IMR-90 (cell line): ENCODE measurements around the gene CTSV. TPM values are rescaled to one million over a fixed set of nuclear protein-coding genes. Genes with fewer than 3 reads are reported as not detected.
"Not testable (repeated sequence)": the region's sequence is repeated elsewhere in the genome, so short reads cannot be mapped to it uniquely, and the experiment has no call there.

ENCODE experiments used
- ATAC-seq: fragments of 200-7000 bp; cut with Tn5 transposase; 2 replicates; pipeline ENCODE4 v1.9.1; 2020; ENCODE audit warnings: low read depth, mild to moderate bottlenecking, moderate library complexity
- BruUV-seq: library from RNA; stranded (reverse); fragments of 400-500 nt; replicated peaks from 2 replicates; lab custom pipeline; 2021; lab: Mats Ljungman, UMichigan
- CTCF ChIA-PET: fragments of 300-600 bp; formaldehyde crosslinking; extraction: SDS; loops from one replicate; lab custom pipeline; 2021; ENCODE audit warnings: antibody characterized with exemption; lab: Yijun Ruan, JAX
- POLR2A ChIA-PET: fragments of 300-600 bp; sonication (Branson Sonifier 250); formaldehyde crosslinking; loops from one replicate; lab custom pipeline; 2022; ENCODE audit warnings: antibody characterized with exemption; ENCODE audit not compliant: unreplicated experiment; lab: Charles Lee
- DNase-seq: peaks from one replicate; pipeline ENCODE4 v3.0.0; 2013
- H2AFZ ChIP-seq: replicated peaks from 2 replicates; pipeline ENCODE3; 2013; ENCODE audit warnings: low read length, mild to moderate bottlenecking; ENCODE audit not compliant: poor library complexity
- H2AK5ac ChIP-seq: 2 replicates; pipeline ENCODE4 v1.6.1; 2013; ENCODE audit warnings: low read depth, low read length, inconsistent platforms
- H2AK9ac ChIP-seq: replicated peaks from 2 replicates; pipeline ENCODE3; 2013; ENCODE audit warnings: mild to moderate bottlenecking, low read depth, low read length, moderate library complexity; ENCODE audit not compliant: poor library complexity
- H2BK120ac ChIP-seq: 2 replicates; pipeline ENCODE4 v1.6.1; 2013; ENCODE audit warnings: low read depth, low read length, inconsistent platforms
- H2BK15ac ChIP-seq: 3 replicates; pipeline ENCODE4 v1.6.1; 2013; ENCODE audit warnings: low read depth, low read length, inconsistent platforms
- H2BK20ac ChIP-seq: 2 replicates; pipeline ENCODE4 v1.6.1; 2013; ENCODE audit warnings: low read depth, mild to moderate bottlenecking, inconsistent platforms, low read length, moderate library complexity
- H2BK5ac ChIP-seq: 2 replicates; pipeline ENCODE4 v1.6.1; 2013; ENCODE audit warnings: mild to moderate bottlenecking, low read depth, low read length, inconsistent platforms; ENCODE audit not compliant: poor library complexity, severe bottlenecking
- H3K14ac ChIP-seq: replicated peaks from 2 replicates; pipeline ENCODE4 v1.6.1; 2013; ENCODE audit warnings: low read depth, low read length, inconsistent platforms
- H3K18ac ChIP-seq: 2 replicates; pipeline ENCODE4 v1.6.1; 2013; ENCODE audit warnings: low read depth, low read length, control low read depth
- H3K23ac ChIP-seq: 2 replicates; pipeline ENCODE4 v1.6.1; 2013; ENCODE audit warnings: low read depth, low read length, inconsistent platforms
- H3K27ac ChIP-seq: 2 replicates; pipeline ENCODE4 v1.5.1; 2013; ENCODE audit warnings: mild to moderate bottlenecking, control low read depth, low read length; ENCODE audit not compliant: insufficient read depth
- H3K27me3 ChIP-seq: 2 replicates; pipeline ENCODE4 v1.6.1; 2013; ENCODE audit warnings: low read length; ENCODE audit not compliant: control insufficient read depth, insufficient read depth
- H3K36me3 ChIP-seq: 2 replicates; pipeline ENCODE4 v1.6.1; 2013; ENCODE audit warnings: low read length, mixed read lengths; ENCODE audit not compliant: control insufficient read depth, insufficient read depth
- H3K4ac ChIP-seq: 2 replicates; pipeline ENCODE4 v1.6.1; 2013; ENCODE audit warnings: low read depth, low read length, inconsistent platforms
- H3K4me1 ChIP-seq: 2 replicates; pipeline ENCODE4 v1.6.1; 2013; ENCODE audit warnings: low read length, mixed read lengths; ENCODE audit not compliant: control insufficient read depth, insufficient read depth
- H3K4me2 ChIP-seq: 2 replicates; pipeline ENCODE4 v1.6.1; 2013; ENCODE audit warnings: low read depth, mild to moderate bottlenecking, control low read depth, low read length, moderate library complexity
- H3K4me3 ChIP-seq: 2 replicates; pipeline ENCODE4 v1.5.1; 2013; ENCODE audit warnings: low read depth, mild to moderate bottlenecking, control low read depth, low read length, moderate library complexity; ENCODE audit not compliant: insufficient read depth
- H3K56ac ChIP-seq: 2 replicates; pipeline ENCODE4 v1.6.1; 2013; ENCODE audit warnings: low read length, inconsistent platforms; ENCODE audit not compliant: insufficient read depth; ENCODE audit errors: extremely low read depth
- H3K79me1 ChIP-seq, 2 experiments: 2 replicates each; pipeline ENCODE4 v1.6.1; 2013; ENCODE audit warnings: low read length in 2 of 2, inconsistent platforms in 1 of 2, low read depth in 1 of 2
- H3K9ac ChIP-seq: 2 replicates; pipeline ENCODE4 v1.6.1; 2013; ENCODE audit warnings: low read depth, low read length, control low read depth
- H3K9me1 ChIP-seq: 2 replicates; pipeline ENCODE4 v1.6.1; 2013; ENCODE audit warnings: low read length, inconsistent platforms; ENCODE audit not compliant: insufficient read depth
- H3K9me3 ChIP-seq: 2 replicates; pipeline ENCODE4 v1.6.1; 2013; ENCODE audit warnings: low read length; ENCODE audit not compliant: control insufficient read depth, insufficient read depth
- H4K20me1 ChIP-seq: 2 replicates; pipeline ENCODE4 v1.6.1; 2013; ENCODE audit warnings: low read length, inconsistent platforms; ENCODE audit not compliant: insufficient read depth
- H4K5ac ChIP-seq: 2 replicates; pipeline ENCODE4 v1.6.1; 2013; ENCODE audit warnings: mild to moderate bottlenecking, low read depth, low read length, control low read depth
- H4K8ac ChIP-seq, 2 experiments: 2 replicates each; pipeline ENCODE4 v1.6.1; 2013; ENCODE audit warnings: low read depth in 2 of 2, low read length in 2 of 2, control low read depth in 1 of 2, inconsistent platforms in 1 of 2
- H4K91ac ChIP-seq: 2 replicates; pipeline ENCODE4 v1.6.1; 2013; ENCODE audit warnings: low read depth, low read length, inconsistent platforms; ENCODE audit not compliant: insufficient read depth
- WGBS, 2 experiments: methylation state at CpG; one replicate each; pipeline versions ENCODE4 v1.1.5 to v1.1.7; 2013; ENCODE audit warnings: missing lambda C conversion rate in 2 of 2; ENCODE audit not compliant: insufficient read length in 1 of 2; ENCODE audit errors: extremely low coverage in 2 of 2; 5-methylcytosine and 5-hydroxymethylcytosine counted together
- dilution Hi-C: fragments of 300-500 bp; cut with HindIII; formaldehyde crosslinking; loops from one replicate; pipeline ENCODE4 v1.14.3; 2018; ENCODE audit warnings: low sequenced_read_pairs; ENCODE audit not compliant: unreplicated experiment
- in situ Hi-C: fragments of 300-500 bp; cut with MboI; formaldehyde crosslinking; loops from 3 replicates; pipeline ENCODE4 v1.14.3; 2019; ENCODE audit warnings: low sequenced_read_pairs, inconsistent platforms, mixed read lengths
- intact Hi-C: fragments of 100-400 bp; cut with micrococcal nuclease; formaldehyde crosslinking; loops from 2 replicates; pipeline ENCODE4 v1.10.0; 2022
- polyA plus RNA-seq, 3 experiments: library from polyadenylated mRNA; depleted of rRNA; stranded (reverse); fragments of >200 nt; gene quantifications; 2 replicates each; pipeline ENCODE4 v1.2.3, GENCODE V29; 2012; ENCODE audit warnings: low replicate concordance in 1 of 3
- total RNA-seq: library from RNA; depleted of rRNA; stranded (reverse); fragments of >200 nt; gene quantifications from 2 replicates; pipeline ENCODE4 v1.2.3, GENCODE V29; 2012

CTSV gene
- total and polyA plus RNA-seq, 2 of the 4 experiments (the other 2 are of a cell fraction), result 0.54 to 0.75 TPM

DNA sequence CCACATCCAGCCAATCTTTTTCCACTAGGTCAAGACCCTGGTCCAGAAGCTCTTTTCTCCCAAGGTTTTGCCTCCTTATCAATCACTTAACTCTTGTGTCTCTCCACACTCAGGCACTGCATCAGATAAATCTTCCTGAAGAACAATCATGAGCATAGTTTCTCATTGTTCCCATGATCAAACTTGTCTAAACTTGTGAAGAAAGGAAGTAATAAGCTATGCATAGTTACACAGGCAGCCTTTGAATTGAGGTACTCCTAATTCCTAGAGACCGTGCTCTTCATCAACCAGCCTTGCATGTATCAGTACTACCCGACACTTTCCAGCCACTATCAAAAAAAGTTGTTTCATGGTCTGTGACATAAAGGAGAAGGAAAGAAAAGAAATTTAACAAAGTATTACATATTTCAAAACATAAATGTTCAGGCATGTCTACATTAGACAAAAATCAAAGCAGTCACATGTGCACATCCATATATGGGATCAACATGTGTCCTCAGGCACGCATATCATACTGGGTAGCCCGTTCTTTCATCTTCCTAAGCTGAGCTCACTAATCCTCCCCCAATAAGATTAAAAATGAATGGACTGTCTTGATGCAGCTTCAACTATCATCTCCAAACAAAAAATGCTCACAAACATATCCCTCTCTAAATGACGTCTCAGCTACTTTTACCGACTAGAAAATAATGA lies 41.8 kb downstream of the CTSV start:
- H3K56ac ChIP-seq, H4K5ac ChIP-seq, H3K27ac ChIP-seq, H3K4me1 ChIP-seq, CTCF ChIA-PET, H3K36me3 ChIP-seq, H4K91ac ChIP-seq, BruUV-seq, dilution Hi-C loops, H4K20me1 ChIP-seq, H3K79me1 ChIP-seq, POLR2A ChIA-PET, H3K18ac ChIP-seq, H3K23ac ChIP-seq, ATAC-seq, H4K8ac ChIP-seq, H2BK120ac ChIP-seq, H3K4ac ChIP-seq, H2AFZ ChIP-seq, H3K14ac ChIP-seq, DNase-seq, H3K4me3 ChIP-seq, H3K9me3 ChIP-seq, H3K4me2 ChIP-seq, H2AK9ac ChIP-seq, H2BK5ac ChIP-seq, H2AK5ac ChIP-seq, H3K9ac ChIP-seq, in situ Hi-C loops, H2BK15ac ChIP-seq, H3K27me3 ChIP-seq, H2BK20ac ChIP-seq, H3K9me1 ChIP-seq, intact Hi-C loops: not testable (repeated sequence)
- WGBS, 2 experiments, result no CpG with 5 or more reads among the region's 6 CpGs

DNA sequence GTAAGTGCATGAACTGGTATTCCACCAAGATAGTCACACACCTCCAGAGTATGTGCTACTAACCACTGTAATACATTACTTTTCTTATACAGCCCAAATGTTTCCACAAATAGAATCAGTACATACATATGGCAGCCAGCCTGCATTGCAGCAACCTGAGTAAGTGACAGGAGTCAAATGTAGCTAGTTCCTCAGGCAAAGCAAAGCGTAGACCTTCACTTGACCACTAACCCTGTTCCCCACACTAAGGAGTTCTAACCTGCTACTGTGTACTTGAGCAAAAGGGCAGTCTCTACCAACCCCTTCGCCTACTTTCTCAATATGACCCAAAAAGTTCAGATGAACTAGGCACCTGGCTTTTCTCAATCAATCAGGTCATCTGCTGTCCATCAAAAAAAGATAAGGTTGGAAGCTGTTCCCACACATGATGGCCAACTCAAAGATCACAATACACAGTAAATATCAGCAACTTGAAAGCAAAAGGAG lies 44.4 kb downstream of the CTSV start:
- dilution Hi-C loops, H3K27me3 ChIP-seq, H4K5ac ChIP-seq, H3K14ac ChIP-seq, H3K4me3 ChIP-seq, H3K4ac ChIP-seq, H2BK20ac ChIP-seq, H3K9ac ChIP-seq, H3K27ac ChIP-seq, H3K79me1 ChIP-seq, H3K23ac ChIP-seq, intact Hi-C loops, DNase-seq, H4K91ac ChIP-seq, H3K36me3 ChIP-seq, in situ Hi-C loops, H2AK9ac ChIP-seq, H2AK5ac ChIP-seq, H3K9me3 ChIP-seq, H3K9me1 ChIP-seq, H2BK15ac ChIP-seq, H2BK120ac ChIP-seq, H3K4me2 ChIP-seq, H2AFZ ChIP-seq, BruUV-seq, CTCF ChIA-PET, POLR2A ChIA-PET, H2BK5ac ChIP-seq, H3K56ac ChIP-seq, H3K18ac ChIP-seq, H4K20me1 ChIP-seq, H3K4me1 ChIP-seq, H4K8ac ChIP-seq: not testable (repeated sequence)
- ATAC-seq, result peak; percentile 51
- no CpG with 5 or more reads among the region's 2 CpGs for WGBS, 2 experiments
